ENCODE results near the gene CSRNP2.
"Not testable (repeated sequence)": the region's sequence is repeated elsewhere in the genome, so short reads cannot be mapped to it uniquely, and the experiment has no call there.

CSRNP2 gene

DNA sequence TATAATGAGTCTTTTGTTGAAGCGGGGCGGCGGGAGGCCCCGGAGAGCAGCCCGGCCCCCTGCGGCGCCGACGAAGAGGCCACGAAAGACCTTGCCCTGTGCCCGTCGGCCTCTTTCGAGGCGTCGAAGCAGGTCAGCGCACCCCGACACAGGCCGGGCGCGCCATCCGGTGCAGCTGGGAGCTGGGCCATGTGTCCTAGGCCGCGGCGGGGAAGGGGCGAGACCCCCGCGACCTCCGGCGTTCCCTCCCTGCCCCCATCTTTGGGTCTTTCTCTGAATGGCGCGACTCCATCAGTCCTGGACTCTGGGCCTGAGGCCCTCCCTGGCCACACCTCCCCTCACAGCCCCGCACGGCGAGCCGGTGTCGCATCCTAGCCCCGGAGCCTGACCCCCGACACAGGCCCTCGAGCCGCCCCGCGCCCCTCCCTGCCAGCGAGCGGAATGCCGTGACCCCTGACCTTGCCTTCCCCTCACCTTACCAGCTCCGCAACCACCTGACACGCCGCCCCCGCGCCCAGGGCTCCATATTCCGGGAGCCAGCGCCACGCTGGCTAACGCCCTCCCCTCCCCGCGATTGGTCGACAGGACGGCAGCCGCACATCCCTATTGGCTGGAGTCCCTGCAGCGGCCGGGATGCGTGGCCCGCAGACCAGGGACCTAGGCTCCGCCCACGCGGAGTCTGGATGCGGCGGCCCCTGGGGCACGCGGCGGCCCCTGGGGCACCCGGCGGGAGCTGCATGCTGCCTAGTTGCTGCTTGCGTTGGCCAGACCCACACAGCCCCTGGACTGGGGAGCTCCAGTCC, 57.4 kb downstream of the CSRNP2 start, which contains the start of gene SLC11A2:
Gene SLC11A2 (minus strand): TSS at position 549 of the 803 bp plus-strand sequence. CDS start 15,656 bp downstream, outside the sequence.
- peak; percentile 88 to 93 (median 90) for DNase-seq

GRCh38 chr12:51025338-51025835, 58.0 kb downstream of the CSRNP2 start:
- DNase-seq = no peak

GRCh38 chr12:51023625-51024382, 59.6 kb downstream of the CSRNP2 start:
- DNase-seq = no peak

- DNase-seq = no peak
These were observed 61.7 kb downstream of the CSRNP2 start for GRCh38 chr12:51021694-51022093.

DNA sequence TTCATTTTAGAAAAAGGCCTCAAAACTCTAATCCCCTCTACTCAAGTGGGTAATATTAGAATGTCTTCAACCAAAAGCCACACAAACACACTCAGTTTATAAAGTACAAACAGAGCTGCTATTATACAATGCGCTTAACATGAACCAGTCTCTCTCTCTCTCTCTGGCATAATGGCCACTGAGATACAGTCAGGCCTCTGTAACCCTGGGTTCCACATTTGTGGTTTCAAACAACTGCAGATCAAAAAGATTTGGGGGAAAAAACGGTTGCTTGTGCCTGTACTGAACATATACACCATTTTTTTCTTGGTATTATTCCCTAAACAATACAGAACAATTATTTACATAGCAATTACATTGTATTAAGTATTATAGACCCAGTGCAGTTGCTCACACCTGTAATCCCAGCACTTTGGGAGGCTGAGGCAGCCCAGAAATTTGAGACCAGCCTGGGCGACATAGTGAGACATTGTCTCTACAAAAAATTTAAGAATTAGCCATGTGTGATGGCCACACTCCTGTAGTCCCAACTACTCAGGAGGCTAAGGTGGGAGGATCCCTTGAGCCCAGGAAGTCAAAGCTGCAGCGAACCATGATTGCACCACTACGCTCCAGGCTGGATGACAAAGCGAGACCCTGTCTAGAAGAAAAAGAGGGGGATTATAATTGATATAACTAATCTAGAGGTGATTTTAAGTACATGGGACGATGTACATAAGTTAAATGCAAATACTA, 62.8 kb downstream of the CSRNP2 start:
- DNase-seq = no peak

GRCh38 chr12:51019927-51020326, 63.5 kb downstream of the CSRNP2 start:
- no peak for DNase-seq

GRCh38 chr12:51018956-51019355, 64.4 kb downstream of the CSRNP2 start:
- no peak for DNase-seq

- no peak for DNase-seq
These were observed 65.9 kb downstream of the CSRNP2 start for GRCh38 chr12:51017452-51017851.

- not testable (repeated sequence) for DNase-seq
These were observed 68.9 kb downstream of the CSRNP2 start for GRCh38 chr12:51014467-51014866.

DNA sequence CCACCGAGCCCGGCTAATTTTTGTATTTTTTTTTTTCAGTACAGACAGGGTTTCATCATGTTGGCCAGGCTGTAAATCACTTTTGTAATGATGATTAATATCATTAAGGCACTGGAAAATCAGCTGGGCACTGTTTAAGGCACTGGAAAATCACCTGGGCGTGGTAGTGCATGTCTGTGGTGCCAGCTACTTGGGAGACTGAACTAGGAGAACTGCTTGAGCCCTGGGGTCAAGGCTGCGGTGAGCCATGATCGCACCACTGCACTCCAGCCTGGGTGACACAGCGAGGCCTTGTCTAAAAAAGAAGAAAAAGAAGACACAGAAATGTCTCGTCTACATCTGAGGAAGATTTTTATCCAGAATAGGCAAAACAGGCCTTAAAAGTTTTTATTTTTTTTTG, 70.0 kb downstream of the CSRNP2 start:
- DNase-seq = no peak

- DNase-seq = no peak
These were observed 70.7 kb downstream of the CSRNP2 start for GRCh38 chr12:51012570-51013236.

- no peak for DNase-seq
These were observed 71.4 kb downstream of the CSRNP2 start for GRCh38 chr12:51011955-51012354.
